Neural progenitor cell (in vitro differentiated cells): Measurements from ENCODE around the gene UCHL1.

Experiments used
- CTCF ChIP-seq: fragments of 200-600 bp; sonication (generic); IDR thresholded peaks from 2 replicates; pipeline ENCODE4 v1.5.1; 2017; ENCODE audit warnings: antibody characterized with exemption, mild to moderate bottlenecking
- EZH2 ChIP-seq: fragments of 200-600 bp; sonication (generic); IDR thresholded peaks from 2 replicates; pipeline ENCODE4 v1.6.1; 2017; ENCODE audit warnings: antibody characterized with exemption, mild to moderate bottlenecking, moderate library complexity
- EZH2phosphoT487 ChIP-seq: fragments of 200-600 bp; sonication (generic); IDR thresholded peaks from 2 replicates; pipeline ENCODE4 v1.6.1; 2017; ENCODE audit warnings: antibody characterized with exemption

DNA sequence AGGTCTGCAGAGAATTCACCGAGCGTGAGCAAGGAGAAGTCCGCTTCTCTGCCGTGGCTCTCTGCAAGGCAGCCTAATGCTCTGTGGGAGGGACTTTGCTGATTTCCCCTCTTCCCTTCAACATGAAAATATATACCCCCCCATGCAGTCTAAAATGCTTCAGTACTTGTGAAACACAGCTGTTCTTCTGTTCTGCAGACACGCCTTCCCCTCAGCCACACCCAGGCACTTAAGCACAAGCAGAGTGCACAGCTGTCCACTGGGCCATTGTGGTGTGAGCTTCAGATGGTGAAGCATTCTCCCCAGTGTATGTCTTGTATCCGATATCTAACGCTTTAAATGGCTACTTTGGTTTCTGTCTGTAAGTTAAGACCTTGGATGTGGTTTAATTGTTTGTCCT is 11.3 kb downstream of the UCHL1 start:
- TF ChIP-seq CTCF (no peak), EZH2phosphoT487 (no peak), EZH2 (no peak)
